Right atrium auricular region (tissue), 2 donors: Measurements from ENCODE around the gene MTSS2. TPM values are rescaled to one million over a fixed set of nuclear protein-coding genes. Genes with fewer than 3 reads are reported as not detected.

ENCODE experiments used
- DNase-seq: peaks from one replicate; pipeline ENCODE4 v3.0.0-alpha.2; 2019; ENCODE audit warnings: low spot score
- H3K27ac ChIP-seq, 2 donors: fragments of 200-600 bp; sonication (generic); 1 replicate in 1 of 2; 2 replicates in 1 of 2; pipeline ENCODE4 v1.5.1; 2016 to 2019
- H3K27me3 ChIP-seq, 2 donors: fragments of 200-600 bp; sonication (generic); one replicate each; pipeline versions ENCODE4 v1.5.1 to v1.6.0; 2017 to 2019
- H3K36me3 ChIP-seq: fragments of 200-600 bp; sonication (generic); one replicate; pipeline ENCODE4 v1.5.1; 2016
- H3K4me1 ChIP-seq, 2 donors: fragments of 200-600 bp; sonication (generic); one replicate each; pipeline versions ENCODE4 v1.5.1 to v1.6.0; 2017 to 2019
- H3K4me3 ChIP-seq, 2 donors: fragments of 200-600 bp; sonication (generic); 1 replicate in 1 of 2; 2 replicates in 1 of 2; pipeline ENCODE4 v1.5.1; 2017 to 2019; ENCODE audit warnings: mild to moderate bottlenecking in 1 of 2, moderate library complexity in 1 of 2
- H3K9me3 ChIP-seq, 2 donors: fragments of 200-600 bp; sonication (generic); one replicate each; pipeline ENCODE4 v1.5.1; 2019
- total RNA-seq, 2 donors: library from RNA; depleted of rRNA; stranded (reverse); fragments of >200 nt; gene quantifications; one replicate each; pipeline ENCODE4 v1.1.0, GENCODE V29; 2016
- TF ChIP-seq, protein P1 (sequence below), 2 donors: fragments of 200-600 bp; sonication (generic); IDR thresholded peaks; one replicate each; pipeline ENCODE4 v1.5.1; 2019; ENCODE audit warnings: antibody characterized with exemption in 2 of 2

MTSS2 gene
- total RNA-seq, 2 donors from 2014 or later = 35.3 to 44.7 TPM

DNA sequence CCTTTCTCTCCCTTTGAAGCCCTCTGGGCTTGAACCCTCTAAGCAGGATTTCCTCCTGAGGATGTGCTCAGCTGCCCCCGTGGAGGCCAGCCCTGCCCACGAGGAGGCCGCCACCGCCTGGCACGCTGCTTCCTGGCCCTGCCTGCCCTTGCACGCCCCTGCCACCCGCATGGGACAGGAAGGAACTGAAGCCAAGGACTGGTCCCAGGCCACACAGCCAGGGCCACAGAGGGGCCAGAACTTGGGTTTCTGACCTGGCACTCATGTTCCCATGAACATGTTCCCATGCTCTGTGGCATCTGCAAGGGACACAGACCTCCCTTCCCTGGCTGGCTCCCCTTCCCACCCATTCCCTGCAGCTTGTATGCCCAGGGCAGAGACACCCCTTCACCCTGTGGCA, 24.1 kb upstream of the MTSS2 start:
- Histone ChIP-seq H3K9me3 (no peaks in the 10 kb centered on the region), H3K27me3 (no peaks in the 10 kb centered on the region), H3K36me3 (no peaks in the 10 kb centered on the region), H3K27ac (no peak overlapping the region), H3K4me3 (no peak overlapping the region), H3K4me1 (peaks cover 0 to 44% of the 10 kb centered on the region in 2 donors)
- DNase-seq = no peak
- TF ChIP-seq, protein P1, sequence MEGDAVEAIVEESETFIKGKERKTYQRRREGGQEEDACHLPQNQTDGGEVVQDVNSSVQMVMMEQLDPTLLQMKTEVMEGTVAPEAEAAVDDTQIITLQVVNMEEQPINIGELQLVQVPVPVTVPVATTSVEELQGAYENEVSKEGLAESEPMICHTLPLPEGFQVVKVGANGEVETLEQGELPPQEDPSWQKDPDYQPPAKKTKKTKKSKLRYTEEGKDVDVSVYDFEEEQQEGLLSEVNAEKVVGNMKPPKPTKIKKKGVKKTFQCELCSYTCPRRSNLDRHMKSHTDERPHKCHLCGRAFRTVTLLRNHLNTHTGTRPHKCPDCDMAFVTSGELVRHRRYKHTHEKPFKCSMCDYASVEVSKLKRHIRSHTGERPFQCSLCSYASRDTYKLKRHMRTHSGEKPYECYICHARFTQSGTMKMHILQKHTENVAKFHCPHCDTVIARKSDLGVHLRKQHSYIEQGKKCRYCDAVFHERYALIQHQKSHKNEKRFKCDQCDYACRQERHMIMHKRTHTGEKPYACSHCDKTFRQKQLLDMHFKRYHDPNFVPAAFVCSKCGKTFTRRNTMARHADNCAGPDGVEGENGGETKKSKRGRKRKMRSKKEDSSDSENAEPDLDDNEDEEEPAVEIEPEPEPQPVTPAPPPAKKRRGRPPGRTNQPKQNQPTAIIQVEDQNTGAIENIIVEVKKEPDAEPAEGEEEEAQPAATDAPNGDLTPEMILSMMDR (IDR thresholded peaks at IDR 0.05) = no peak

GRCh38 chr16:70709457-70709856, 23.6 kb upstream of the MTSS2 start:
- Histone ChIP-seq H3K4me3 (no peak overlapping the region), H3K27ac (no peak overlapping the region), H3K27me3 (no peaks in the 10 kb centered on the region), H3K4me1 (peaks cover 0 to 39% of the 10 kb centered on the region in 2 donors), H3K9me3 (no peaks in the 10 kb centered on the region), H3K36me3 (no peaks in the 10 kb centered on the region)
- TF ChIP-seq, protein P1 (IDR thresholded peaks at IDR 0.05) = no peak
- no peak for DNase-seq

GRCh38 chr16:70708366-70709246, 22.8 kb upstream of the MTSS2 start:
- H3K9me3 ChIP-seq = no peaks in the 10 kb centered on the region
- DNase-seq = no peak
- TF ChIP-seq, protein P1 (IDR thresholded peaks at IDR 0.05) = no peak
- H3K4me3 ChIP-seq = no peak overlapping the region
- H3K36me3 ChIP-seq = no peaks in the 10 kb centered on the region
- peaks cover 0 to 42% of the 10 kb centered on the region in 2 donors for H3K4me1 ChIP-seq
- H3K27ac ChIP-seq = no peak overlapping the region
- H3K27me3 ChIP-seq = no peaks in the 10 kb centered on the region

DNA sequence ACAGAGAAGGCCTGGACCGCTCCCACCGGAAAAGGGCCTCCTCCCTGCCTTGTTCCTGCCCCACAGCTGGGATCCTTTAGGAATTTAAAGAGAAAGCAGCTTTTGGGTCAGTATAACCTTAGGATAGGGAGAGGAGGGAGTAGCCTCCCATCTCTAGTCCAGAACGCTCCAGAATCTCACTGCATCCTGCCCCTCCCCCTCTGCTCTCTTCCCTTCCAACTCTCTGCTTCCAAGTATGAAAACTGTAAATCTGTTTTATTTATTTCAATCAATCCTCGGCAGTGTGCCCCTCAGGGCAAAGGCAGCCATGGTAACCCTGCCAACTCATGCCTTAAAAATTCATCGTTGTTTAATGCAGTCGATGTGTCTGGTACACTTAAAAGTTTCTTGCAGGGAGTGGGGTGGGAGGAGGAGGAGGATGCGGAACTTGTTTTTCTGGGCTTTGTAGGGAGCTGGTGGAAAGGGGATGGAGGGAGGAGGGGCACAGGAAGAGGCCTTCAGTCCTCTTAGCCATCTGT, 21.2 kb upstream of the MTSS2 start:
- Histone ChIP-seq H3K36me3 (no peaks in the 10 kb centered on the region), H3K4me3 (no peak overlapping the region), H3K9me3 (no peaks in the 10 kb centered on the region), H3K4me1 (peaks cover 0 to 58% of the 10 kb centered on the region in 2 donors), H3K27me3 (no peaks in the 10 kb centered on the region), H3K27ac (peak overlapping the region; percentile 14 to 50)
- DNase-seq = no peak
- TF ChIP-seq, protein P1 (IDR thresholded peaks at IDR 0.05) = no peak

GRCh38 chr16:70705056-70705455, 19.2 kb upstream of the MTSS2 start:
- Histone ChIP-seq H3K36me3 (no peaks in the 10 kb centered on the region), H3K4me1 (peaks cover 0 to 76% of the 10 kb centered on the region in 2 donors), H3K9me3 (no peaks in the 10 kb centered on the region), H3K27ac (no peak overlapping the region), H3K4me3 (no peak overlapping the region), H3K27me3 (no peaks in the 10 kb centered on the region)
- DNase-seq = no peak
- TF ChIP-seq, protein P1 (IDR thresholded peaks at IDR 0.05) = no peak
